HepG2 (cell line): Measurements from ENCODE around the gene PNMA8C.

ENCODE experiments used
- ATF7 ChIP-seq, 2 experiments: fragments of 450-650 bp in 1 of 2; sonication (generic) in 1 of 2; formaldehyde crosslinking in 1 of 2; IDR thresholded peaks; 2 replicates each; pipeline versions ENCODE4 v1.4.0 to v1.6.1; 2016 to 2020; ENCODE audit warnings: antibody characterized with exemption in 1 of 2, mild to moderate bottlenecking in 1 of 2, missing genetic modification reagents in 1 of 2
- BRD4 ChIP-seq: sonication (generic); formaldehyde crosslinking; IDR thresholded peaks from 2 replicates; pipeline ENCODE4 v1.4.0; 2020; ENCODE audit warnings: missing genetic modification reagents
- CTCF ChIP-seq: sonication (generic); formaldehyde crosslinking; IDR thresholded peaks from 2 replicates; pipeline ENCODE4 v1.5.0; 2020; ENCODE audit warnings: mild to moderate bottlenecking, missing genetic modification reagents, moderate library complexity
- FOXJ3 ChIP-seq: sonication (generic); formaldehyde crosslinking; IDR thresholded peaks from 2 replicates; pipeline ENCODE4 v1.4.0; 2020; ENCODE audit warnings: missing genetic modification reagents, mild to moderate bottlenecking, borderline replicate concordance
- HBP1 ChIP-seq: IDR thresholded peaks from 2 replicates; pipeline ENCODE4 v1.6.1; 2016; ENCODE audit warnings: low read depth, control low read depth
- HNRNPUL1 ChIP-seq: fragments of 200-400 bp; formaldehyde crosslinking; IDR thresholded peaks from 2 replicates; pipeline ENCODE4 v1.6.1; 2017; ENCODE audit warnings: low read depth, mild to moderate bottlenecking, low read length, moderate library complexity
- MAX ChIP-seq: IDR thresholded peaks from 2 replicates; pipeline ENCODE4 v1.6.1; 2012; ENCODE audit warnings: inconsistent platforms
- MXD4 ChIP-seq: IDR thresholded peaks from 2 replicates; pipeline ENCODE4 v1.6.1; 2016; ENCODE audit warnings: mild to moderate bottlenecking, missing biosample characterization, missing genetic modification reagents
- NCOA2 ChIP-seq: sonication (generic); formaldehyde crosslinking; IDR thresholded peaks from 2 replicates; pipeline ENCODE4 v1.8.0; 2022; ENCODE audit warnings: inconsistent platforms
- POLR2A ChIP-seq, 2 experiments: IDR thresholded peaks; 2 replicates each; pipeline ENCODE4 v1.6.1; 2011; ENCODE audit warnings: low read depth in 2 of 2, low read length in 2 of 2, mild to moderate bottlenecking in 1 of 2, moderate library complexity in 1 of 2; ENCODE audit not compliant: insufficient read depth in 1 of 2
- SP4 ChIP-seq: sonication (generic); formaldehyde crosslinking; IDR thresholded peaks from 2 replicates; pipeline ENCODE4 v1.8.1; 2023; ENCODE audit warnings: mild to moderate bottlenecking, missing genetic modification reagents
- ZBTB33 ChIP-seq: sonication (generic); formaldehyde crosslinking; IDR thresholded peaks from 2 replicates; pipeline ENCODE4 v1.4.0; 2020; ENCODE audit warnings: missing genetic modification reagents

- no peak for TF ChIP-seq HBP1
- no peak for TF ChIP-seq MAX
- no peak for TF ChIP-seq FOXJ3
- no peak for TF ChIP-seq SP4 (CRISPR knock-in tag)
- no peak for TF ChIP-seq CTCF (CRISPR knock-in tag)
- no peak for TF ChIP-seq HNRNPUL1
- TF ChIP-seq MXD4, result no peak
- no peak for TF ChIP-seq NCOA2 (CRISPR knock-in tag)
- TF ChIP-seq ZBTB33 (CRISPR knock-in tag), result no peak
- no peak for TF ChIP-seq POLR2A (IDR thresholded peaks at IDR 0.05; ENCODE audit: insufficient read depth in 1 of 2, low read depth in 2 of 2, low read length in 2 of 2)
- no peak for TF ChIP-seq ATF7 (IDR thresholded peaks at IDR 0.05)
- no peak for TF ChIP-seq ATF7 (CRISPR knock-in tag; IDR thresholded peaks at IDR 0.05)
- TF ChIP-seq BRD4, result no peak
These were observed 32.8 kb upstream of the PNMA8C start for GRCh38 chr19:46461537-46461936.
